Fibroblast of skin of left quadriceps (primary cell): ENCODE data around the gene NEAT1.

Experiments used
- DNase-seq, 2 experiments: peaks; one replicate each; pipeline ENCODE4 v3.0.0-alpha.2; 2013; ENCODE audit warnings: low read depth in 2 of 2

Gene NEAT1

GRCh38 chr11:65479184-65480145 is 56.9 kb downstream of the NEAT1 start:
- DNase-seq, result peak; percentile 49 to 52

GRCh38 chr11:65482306-65482850 is 59.8 kb downstream of the NEAT1 start:
- DNase-seq, result no peak

GRCh38 chr11:65485920-65486219 is 63.3 kb downstream of the NEAT1 start:
- DNase-seq, result no peak

- no peak for DNase-seq
These were observed 64.2 kb downstream of the NEAT1 start for GRCh38 chr11:65486570-65487466.

GRCh38 chr11:65487467-65488272 is 65.1 kb downstream of the NEAT1 start:
- peak; percentile 100 for DNase-seq

- no peak for DNase-seq
These were observed 65.9 kb downstream of the NEAT1 start for GRCh38 chr11:65488273-65489034.

GRCh38 chr11:65489035-65489705 is 66.6 kb downstream of the NEAT1 start:
- no peak for DNase-seq

- DNase-seq, result no peak
These were observed 67.2 kb downstream of the NEAT1 start for GRCh38 chr11:65489706-65490320.

- no peak for DNase-seq
These were observed 68.5 kb downstream of the NEAT1 start for GRCh38 chr11:65491163-65491465.

- peak; percentile 82 to 86 for DNase-seq
These were observed 69.2 kb downstream of the NEAT1 start for GRCh38 chr11:65491614-65492386.

GRCh38 chr11:65492387-65492636 is 69.7 kb downstream of the NEAT1 start:
- no peak for DNase-seq

- peak in 1 of 2 experiments; percentile 57 for DNase-seq
These were observed 70.2 kb downstream of the NEAT1 start for GRCh38 chr11:65492637-65493366.

- DNase-seq, result peak; percentile 71 to 80
These were observed 71.0 kb downstream of the NEAT1 start for GRCh38 chr11:65493367-65494176.
